Mesenchymal stem cell (in vitro differentiated cells and primary cell): ENCODE results near the gene CA7.
A peak's percentile ranks its signal among the peaks of the same experiment; 100 is the strongest.

Experiments
- DNase-seq: peaks from one replicate; pipeline ENCODE4 v3.0.0-alpha.2; 2013
- H2AFZ ChIP-seq: one replicate; pipeline ENCODE4 v1.6.1; 2013; ENCODE audit warnings: low read depth, mild to moderate bottlenecking, control low read depth, inconsistent platforms, low read length, moderate library complexity
- H2AK5ac ChIP-seq: 2 replicates; pipeline ENCODE4 v1.6.1; 2013; ENCODE audit warnings: low read length, moderate library complexity, mild to moderate bottlenecking, inconsistent platforms; ENCODE audit not compliant: severe bottlenecking
- H2BK120ac ChIP-seq: one replicate; pipeline ENCODE4 v1.6.1; 2013; ENCODE audit warnings: low read depth, mild to moderate bottlenecking, inconsistent platforms, low read length, moderate library complexity
- H2BK12ac ChIP-seq, 2 experiments: one replicate each; pipeline ENCODE4 v1.6.1; 2013; ENCODE audit warnings: inconsistent platforms in 2 of 2, low read length in 2 of 2, mild to moderate bottlenecking in 2 of 2, moderate library complexity in 2 of 2, control low read depth in 1 of 2
- H2BK15ac ChIP-seq: one replicate; pipeline ENCODE4 v1.6.1; 2013; ENCODE audit warnings: mild to moderate bottlenecking, low read depth, inconsistent platforms; ENCODE audit not compliant: poor library complexity, severe bottlenecking
- H2BK5ac ChIP-seq: 2 replicates; pipeline ENCODE4 v1.6.1; 2013; ENCODE audit warnings: low read depth, mild to moderate bottlenecking, low read length, control low read depth, inconsistent platforms; ENCODE audit not compliant: poor library complexity, severe bottlenecking
- H3K14ac ChIP-seq, 2 experiments: one replicate each; pipeline ENCODE4 v1.6.1; 2013; ENCODE audit warnings: inconsistent platforms in 2 of 2, low read length in 2 of 2, control low read depth in 1 of 2, mild to moderate bottlenecking in 1 of 2, moderate library complexity in 1 of 2
- H3K18ac ChIP-seq, 2 experiments: one replicate each; pipeline ENCODE4 v1.6.1; 2013; ENCODE audit warnings: inconsistent platforms in 2 of 2, low read length in 2 of 2, control low read depth in 1 of 2, low read depth in 1 of 2, mild to moderate bottlenecking in 1 of 2
- H3K23ac ChIP-seq, 2 experiments: one replicate each; pipeline ENCODE4 v1.6.1; 2013; ENCODE audit warnings: inconsistent platforms in 2 of 2, low read length in 2 of 2, mild to moderate bottlenecking in 2 of 2, moderate library complexity in 2 of 2, control low read depth in 1 of 2
- H3K27ac ChIP-seq: 2 replicates; pipeline ENCODE4 v1.5.1; 2013; ENCODE audit warnings: mild to moderate bottlenecking, moderate library complexity, low read length, control low read depth, inconsistent platforms; ENCODE audit not compliant: poor library complexity, severe bottlenecking
- H3K27me3 ChIP-seq, 2 experiments: 2 replicates each; pipeline versions ENCODE4 v1.6.1 to v1.7.0; 2013; ENCODE audit warnings: low read length in 2 of 2, mild to moderate bottlenecking in 2 of 2, moderate library complexity in 2 of 2, control low read depth in 1 of 2, inconsistent platforms in 1 of 2; ENCODE audit not compliant: control insufficient read depth in 1 of 2, insufficient read depth in 1 of 2
- H3K36me3 ChIP-seq, 2 experiments: 2 replicates each; pipeline versions ENCODE4 v1.6.1 to v1.7.0; 2013; ENCODE audit warnings: low read length in 2 of 2, control low read depth in 1 of 2, inconsistent platforms in 1 of 2, low read depth in 1 of 2, mild to moderate bottlenecking in 1 of 2; ENCODE audit not compliant: insufficient read depth in 2 of 2, control insufficient read depth in 1 of 2
- H3K4ac ChIP-seq, 2 experiments: one replicate each; pipeline ENCODE4 v1.6.1; 2013; ENCODE audit warnings: inconsistent platforms in 2 of 2, low read length in 2 of 2, mild to moderate bottlenecking in 2 of 2, moderate library complexity in 2 of 2, control low read depth in 1 of 2, low read depth in 1 of 2
- H3K4me1 ChIP-seq: 2 replicates; pipeline ENCODE4 v1.6.1; 2013; ENCODE audit warnings: low read depth, low read length, control low read depth; ENCODE audit not compliant: control insufficient read depth, insufficient read depth
- H3K4me2 ChIP-seq: 2 replicates; pipeline ENCODE4 v1.6.1; 2013; ENCODE audit warnings: low read length, mild to moderate bottlenecking, inconsistent platforms; ENCODE audit not compliant: poor library complexity, severe bottlenecking
- H3K4me3 ChIP-seq, 2 experiments: 2 replicates each; pipeline versions ENCODE4 v1.5.1 to v1.7.0; 2013; ENCODE audit warnings: low read length in 2 of 2, mild to moderate bottlenecking in 2 of 2, control low read depth in 1 of 2, low read depth in 1 of 2; ENCODE audit not compliant: insufficient read depth in 1 of 2
- H3K79me1 ChIP-seq: replicated peaks from 2 replicates; pipeline ENCODE4 v1.6.1; 2013; ENCODE audit warnings: mild to moderate bottlenecking, control low read depth, low read length, inconsistent platforms; ENCODE audit not compliant: poor library complexity, severe bottlenecking
- H3K9ac ChIP-seq: 2 replicates; pipeline ENCODE4 v1.7.0; 2013; ENCODE audit warnings: mild to moderate bottlenecking, low read length, moderate library complexity
- H3K9me3 ChIP-seq: 2 replicates; pipeline ENCODE4 v1.7.0; 2013; ENCODE audit warnings: mild to moderate bottlenecking, low read length; ENCODE audit not compliant: control insufficient read depth
- H4K8ac ChIP-seq: one replicate; pipeline ENCODE4 v1.6.1; 2013; ENCODE audit warnings: inconsistent platforms, mild to moderate bottlenecking, low read length, moderate library complexity
- H4K91ac ChIP-seq: one replicate; pipeline ENCODE4 v1.6.1; 2013; ENCODE audit warnings: mild to moderate bottlenecking, low read length, inconsistent platforms
- WGBS: methylation state at CpG from one replicate; pipeline ENCODE4 v1.1.7; 2013; ENCODE audit warnings: mixed read lengths; 5-methylcytosine and 5-hydroxymethylcytosine counted together

The CA7 gene

DNA sequence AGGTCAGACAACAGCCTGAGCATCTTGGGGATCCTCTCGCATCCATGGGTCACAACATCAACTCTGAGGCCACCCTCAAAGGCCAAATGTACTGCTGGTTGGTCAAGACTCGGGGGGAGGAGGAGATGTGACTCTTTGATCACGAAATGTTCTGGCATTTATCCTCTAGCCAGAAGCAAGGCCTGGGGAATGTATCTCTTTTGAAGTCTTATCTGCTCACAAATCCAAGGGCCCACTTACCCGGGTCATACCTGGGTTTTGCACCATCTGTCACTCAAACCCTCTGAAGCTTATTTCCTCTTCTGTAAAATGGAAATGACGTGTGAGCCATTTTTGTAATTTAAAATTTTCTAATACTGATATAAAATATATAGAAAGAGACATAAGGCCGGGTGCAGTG, 13.2 kb downstream of the CA7 start:
- peaks cover 4% of the 10 kb centered on the region for H3K4me1 ChIP-seq
- H3K27ac ChIP-seq: no peak overlapping the region
- 70% methylated on average over 4 of the region's 6 CpGs for WGBS
- no peak overlapping the region for H2BK12ac ChIP-seq
- H3K23ac ChIP-seq: no peak overlapping the region
- no peak overlapping the region for H2AFZ ChIP-seq
- H3K27me3 ChIP-seq: peaks cover 11 to 15% of the 10 kb centered on the region in 2 experiments
- H3K9me3 ChIP-seq: no peaks in the 10 kb centered on the region
- H2AK5ac ChIP-seq: no peak overlapping the region
- DNase-seq: no peak
- H3K36me3 ChIP-seq: no peaks in the 10 kb centered on the region
- H3K4me3 ChIP-seq: no peak overlapping the region
- H3K4me2 ChIP-seq: no peak overlapping the region
- no peak overlapping the region for H2BK5ac ChIP-seq
- no peak overlapping the region for H4K8ac ChIP-seq
- H3K14ac ChIP-seq: no peak overlapping the region
- no peak overlapping the region for H3K4ac ChIP-seq
- no peak overlapping the region for H2BK15ac ChIP-seq
- no peak overlapping the region for H3K18ac ChIP-seq
- no peak overlapping the region for H2BK120ac ChIP-seq
- H3K9ac ChIP-seq: no peak overlapping the region
- H3K79me1 ChIP-seq: no peaks in the 10 kb centered on the region
- no peak overlapping the region for H4K91ac ChIP-seq

GRCh38 chr16:66858740-66859396, 14.7 kb downstream of the CA7 start:
- 29% methylated on average over 3 of the region's 4 CpGs for WGBS
- Histone ChIP-seq H3K36me3 (no peaks in the 10 kb centered on the region), H3K27me3 (peaks cover 3% of the 10 kb centered on the region in 2 experiments), H2BK15ac (no peak overlapping the region), H3K9me3 (no peaks in the 10 kb centered on the region), H2BK5ac (no peak overlapping the region), H3K23ac (no peak overlapping the region), H4K91ac (no peak overlapping the region), H2AK5ac (no peak overlapping the region), H3K4me1 (peaks cover 4% of the 10 kb centered on the region), H3K4me3 (no peak overlapping the region), H2BK120ac (no peak overlapping the region), H3K4me2 (no peak overlapping the region), H3K9ac (no peak overlapping the region), H2BK12ac (no peak overlapping the region), H3K79me1 (no peaks in the 10 kb centered on the region), H3K18ac (no peak overlapping the region), H2AFZ (no peak overlapping the region), H4K8ac (no peak overlapping the region), H3K14ac (no peak overlapping the region), H3K4ac (no peak overlapping the region), H3K27ac (no peak overlapping the region)
- peak; percentile 50 for DNase-seq

- H3K9me3 ChIP-seq: no peaks in the 10 kb centered on the region
- no peak overlapping the region for H3K4me3 ChIP-seq
- 89% methylated on average over 3 of the region's 3 CpGs for WGBS
- no peaks in the 10 kb centered on the region for H3K79me1 ChIP-seq
- no peak overlapping the region for H3K4ac ChIP-seq
- no peak overlapping the region for H2BK5ac ChIP-seq
- no peak overlapping the region for H3K14ac ChIP-seq
- no peak overlapping the region for H2BK120ac ChIP-seq
- H2BK12ac ChIP-seq: no peak overlapping the region
- no peak overlapping the region for H3K18ac ChIP-seq
- no peaks in the 10 kb centered on the region for H3K36me3 ChIP-seq
- no peak for DNase-seq
- H2AFZ ChIP-seq: no peak overlapping the region
- no peaks in the 10 kb centered on the region for H3K27me3 ChIP-seq
- H2AK5ac ChIP-seq: no peak overlapping the region
- H3K4me2 ChIP-seq: no peak overlapping the region
- no peak overlapping the region for H3K9ac ChIP-seq
- H4K91ac ChIP-seq: no peak overlapping the region
- H4K8ac ChIP-seq: no peak overlapping the region
- H3K27ac ChIP-seq: no peak overlapping the region
- no peak overlapping the region for H2BK15ac ChIP-seq
- no peak overlapping the region for H3K23ac ChIP-seq
- peaks cover 4% of the 10 kb centered on the region for H3K4me1 ChIP-seq
Measured at GRCh38 chr16:66859397-66860068, 15.3 kb downstream of the CA7 start.

- H3K4me1 ChIP-seq: peaks cover 4% of the 10 kb centered on the region
- no peak overlapping the region for H4K8ac ChIP-seq
- no peak overlapping the region for H2AFZ ChIP-seq
- no peak overlapping the region for H3K27ac ChIP-seq
- no peak overlapping the region for H3K4me2 ChIP-seq
- H3K4ac ChIP-seq: no peak overlapping the region
- no peak overlapping the region for H2BK15ac ChIP-seq
- H2BK5ac ChIP-seq: no peak overlapping the region
- no peak overlapping the region for H2AK5ac ChIP-seq
- no peak overlapping the region for H3K9ac ChIP-seq
- no peak overlapping the region for H2BK12ac ChIP-seq
- DNase-seq: no peak
- H3K27me3 ChIP-seq: no peaks in the 10 kb centered on the region
- H3K79me1 ChIP-seq: no peaks in the 10 kb centered on the region
- H3K9me3 ChIP-seq: no peaks in the 10 kb centered on the region
- H3K18ac ChIP-seq: no peak overlapping the region
- no peak overlapping the region for H3K23ac ChIP-seq
- H3K14ac ChIP-seq: no peak overlapping the region
- H2BK120ac ChIP-seq: no peak overlapping the region
- no peaks in the 10 kb centered on the region for H3K36me3 ChIP-seq
- H4K91ac ChIP-seq: no peak overlapping the region
- WGBS: 91% methylated on average over 8 of the region's 8 CpGs
- H3K4me3 ChIP-seq: no peak overlapping the region
Measured at GRCh38 chr16:66862023-66862520, 17.9 kb downstream of the CA7 start.
